Adrenal gland (tissue), 5 donors: Measurements from ENCODE around the gene MEIS1.

Experiments used
- POLR2A ChIP-seq, 2 donors: fragments of 450-650 bp; IDR thresholded peaks; one replicate each; pipeline ENCODE4 v1.6.1; 2017; ENCODE audit warnings: antibody characterized with exemption in 2 of 2, mild to moderate bottlenecking in 2 of 2, moderate library complexity in 1 of 2
- TF ChIP-seq, protein P1 (sequence below), 6 experiments: fragments of 450-650 bp in 4 of 6; fragments of 200-600 bp in 2 of 6; sonication (generic) in 1 of 6; IDR thresholded peaks; 1 replicate in 5 of 6; 2 replicates in 1 of 6; pipeline versions ENCODE4 v1.5.1 to v1.8.0; 2016 to 2021; ENCODE audit warnings: antibody characterized with exemption in 6 of 6, mild to moderate bottlenecking in 2 of 6, moderate library complexity in 1 of 6
- donor health status: DM: no; HTN: no; CAD: no.

DNA sequence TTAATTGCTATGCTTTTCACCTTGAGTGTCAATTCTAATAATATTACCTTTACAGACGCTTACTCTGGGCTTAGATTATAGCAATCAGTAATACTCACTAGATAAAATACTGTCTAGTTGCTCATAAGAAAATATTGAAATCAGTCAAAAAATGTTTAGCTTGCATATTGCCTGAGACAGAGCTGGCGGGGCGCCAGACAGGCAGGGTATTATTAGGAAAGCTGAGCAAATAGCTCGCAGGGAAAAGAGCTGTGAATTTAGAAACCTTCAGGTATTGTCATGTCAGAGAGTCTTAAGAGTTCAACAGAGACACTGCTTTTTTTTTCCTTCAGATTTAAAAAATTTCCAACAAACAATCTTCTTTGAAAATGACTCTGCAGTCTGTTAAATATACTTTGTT lies 118.4 kb downstream of the MEIS1 start:
- TF ChIP-seq, protein P1, sequence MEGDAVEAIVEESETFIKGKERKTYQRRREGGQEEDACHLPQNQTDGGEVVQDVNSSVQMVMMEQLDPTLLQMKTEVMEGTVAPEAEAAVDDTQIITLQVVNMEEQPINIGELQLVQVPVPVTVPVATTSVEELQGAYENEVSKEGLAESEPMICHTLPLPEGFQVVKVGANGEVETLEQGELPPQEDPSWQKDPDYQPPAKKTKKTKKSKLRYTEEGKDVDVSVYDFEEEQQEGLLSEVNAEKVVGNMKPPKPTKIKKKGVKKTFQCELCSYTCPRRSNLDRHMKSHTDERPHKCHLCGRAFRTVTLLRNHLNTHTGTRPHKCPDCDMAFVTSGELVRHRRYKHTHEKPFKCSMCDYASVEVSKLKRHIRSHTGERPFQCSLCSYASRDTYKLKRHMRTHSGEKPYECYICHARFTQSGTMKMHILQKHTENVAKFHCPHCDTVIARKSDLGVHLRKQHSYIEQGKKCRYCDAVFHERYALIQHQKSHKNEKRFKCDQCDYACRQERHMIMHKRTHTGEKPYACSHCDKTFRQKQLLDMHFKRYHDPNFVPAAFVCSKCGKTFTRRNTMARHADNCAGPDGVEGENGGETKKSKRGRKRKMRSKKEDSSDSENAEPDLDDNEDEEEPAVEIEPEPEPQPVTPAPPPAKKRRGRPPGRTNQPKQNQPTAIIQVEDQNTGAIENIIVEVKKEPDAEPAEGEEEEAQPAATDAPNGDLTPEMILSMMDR (IDR thresholded peaks at IDR 0.05) = no peak
- no peak for TF ChIP-seq POLR2A (IDR thresholded peaks at IDR 0.05)
